OCI-LY3 (cell line): Measurements from ENCODE around the gene SLC35E3.
"Not testable (repeated sequence)": the region's sequence is repeated elsewhere in the genome, so short reads cannot be mapped to it uniquely, and the experiment has no call there.

Experiments used
- H2AFZ ChIP-seq: fragments of 200-600, 300-600 bp; shearing (Covaris generic); 2 replicates; pipeline ENCODE4 v1.6.0; 2014; ENCODE audit warnings: antibody characterized with exemption, low read depth, low read length
- H3K27ac ChIP-seq: fragments of 200-600, 300-600 bp; sonication (generic); 2 replicates; pipeline ENCODE4 v1.5.1; 2014; ENCODE audit warnings: mild to moderate bottlenecking, low read length, moderate library complexity, mixed read lengths
- H3K27me3 ChIP-seq: fragments of 200-600, 300-600 bp; sonication (generic); 2 replicates; pipeline ENCODE4 v1.6.1; 2014; ENCODE audit warnings: low read depth, low read length, mixed read lengths
- H3K36me3 ChIP-seq: fragments of 200-600, 300-600 bp; sonication (generic); replicated peaks from 2 replicates; pipeline ENCODE3; 2014; ENCODE audit warnings: low read depth, low read length, mixed read lengths
- H3K4me1 ChIP-seq: fragments of 300-600, 200-600 bp; sonication (generic); 2 replicates; pipeline ENCODE4 v1.6.1; 2014; ENCODE audit warnings: low read length, mixed read lengths
- H3K4me2 ChIP-seq: fragments of 200-600, 300-600 bp; sonication (generic); 2 replicates; pipeline ENCODE4 v1.6.1; 2014; ENCODE audit warnings: low read length, mixed read lengths
- H3K4me3 ChIP-seq: fragments of 300-600, 200-600 bp; sonication (generic); 2 replicates; pipeline ENCODE4 v1.5.1; 2014; ENCODE audit warnings: antibody characterized with exemption, mild to moderate bottlenecking, low read length, moderate library complexity
- H3K79me2 ChIP-seq: fragments of 300-600, 200-600 bp; shearing (Covaris generic); 2 replicates; pipeline ENCODE4 v1.6.1; 2014; ENCODE audit warnings: mild to moderate bottlenecking, low read length, mixed read lengths
- H3K9ac ChIP-seq: fragments of 300-600, 200-600 bp; shearing (Covaris generic); 2 replicates; pipeline ENCODE4 v1.6.0; 2014; ENCODE audit warnings: mild to moderate bottlenecking, low read length, moderate library complexity
- H3K9me3 ChIP-seq: fragments of 200-600, 300-600 bp; shearing (Covaris generic); 2 replicates; pipeline ENCODE4 v1.6.1; 2014; ENCODE audit warnings: low read length, mixed read lengths; ENCODE audit not compliant: insufficient read depth
- H4K20me1 ChIP-seq: fragments of 200-600, 300-600 bp; sonication (generic); 2 replicates; pipeline ENCODE4 v1.6.1; 2016; ENCODE audit warnings: low read length, mixed read lengths; ENCODE audit not compliant: insufficient read depth
- CTCF ChIP-seq: fragments of 200-600, 300-600 bp; sonication (generic); IDR thresholded peaks from 2 replicates; pipeline ENCODE4 v1.5.1; 2014; ENCODE audit warnings: antibody characterized with exemption, low read length, low read depth
- EZH2phosphoT487 ChIP-seq: fragments of 200-600 bp; shearing (Covaris generic); IDR thresholded peaks from 2 replicates; pipeline ENCODE4 v1.6.1; 2018; ENCODE audit warnings: antibody characterized with exemption, mixed run types, low read depth

Gene SLC35E3

GRCh38 chr12:68798882-68799234, 52.9 kb downstream of the SLC35E3 start:
- no peak overlapping the region for H3K27ac ChIP-seq
- H3K27me3 ChIP-seq: no peaks in the 10 kb centered on the region
- no peaks in the 10 kb centered on the region for H3K9me3 ChIP-seq
- H4K20me1 ChIP-seq: no peaks in the 10 kb centered on the region
- TF ChIP-seq CTCF (no peak), EZH2phosphoT487 (no peak)
- H3K4me3 ChIP-seq: no peak overlapping the region
- H3K9ac ChIP-seq: no peak overlapping the region
- no peaks in the 10 kb centered on the region for H3K36me3 ChIP-seq
- H2AFZ ChIP-seq: no peak overlapping the region
- H3K4me1 ChIP-seq: no peaks in the 10 kb centered on the region
- no peak overlapping the region for H3K4me2 ChIP-seq
- H3K79me2 ChIP-seq: no peaks in the 10 kb centered on the region

- Histone ChIP-seq H3K9ac (no peak overlapping the region), H3K79me2 (no peaks in the 10 kb centered on the region), H3K27ac (no peak overlapping the region), H3K4me2 (no peak overlapping the region), H3K27me3 (no peaks in the 10 kb centered on the region), H3K4me3 (no peak overlapping the region), H3K9me3 (no peaks in the 10 kb centered on the region), H3K36me3 (no peaks in the 10 kb centered on the region), H4K20me1 (no peaks in the 10 kb centered on the region), H3K4me1 (no peaks in the 10 kb centered on the region), H2AFZ (no peak overlapping the region)
- TF ChIP-seq CTCF (no peak), EZH2phosphoT487 (no peak)
Observed at GRCh38 chr12:68800294-68800693, 54.3 kb downstream of the SLC35E3 start.

- H3K4me2 ChIP-seq, H3K4me1 ChIP-seq, H3K27me3 ChIP-seq, H2AFZ ChIP-seq, H3K27ac ChIP-seq, H3K79me2 ChIP-seq, H4K20me1 ChIP-seq, H3K36me3 ChIP-seq, H3K4me3 ChIP-seq, H3K9ac ChIP-seq, H3K9me3 ChIP-seq: not testable (repeated sequence)
Observed at GRCh38 chr12:68801124-68801523, 55.1 kb downstream of the SLC35E3 start.

GRCh38 chr12:68802372-68802745, 56.4 kb downstream of the SLC35E3 start:
- not testable (repeated sequence) for H3K9ac ChIP-seq, H3K4me2 ChIP-seq, H3K4me3 ChIP-seq, H3K36me3 ChIP-seq, H3K4me1 ChIP-seq, H3K79me2 ChIP-seq, H2AFZ ChIP-seq, H3K27ac ChIP-seq, H3K27me3 ChIP-seq, H4K20me1 ChIP-seq, H3K9me3 ChIP-seq

GRCh38 chr12:68802911-68803651, 57.1 kb downstream of the SLC35E3 start:
- not testable (repeated sequence) for H3K27me3 ChIP-seq, H3K4me2 ChIP-seq

More at GRCh38 chr12:68802911-68803651, 57.1 kb downstream of the SLC35E3 start:
- not testable (repeated sequence) for H3K9ac ChIP-seq, H3K79me2 ChIP-seq, H3K36me3 ChIP-seq, H3K9me3 ChIP-seq, H3K27ac ChIP-seq, H4K20me1 ChIP-seq, H3K4me3 ChIP-seq, H3K4me1 ChIP-seq, H2AFZ ChIP-seq
